Frontal cortex (tissue), 4 donors: ENCODE measurements around the gene PSMD8. TPM values are rescaled to one million over a fixed set of nuclear protein-coding genes. Genes with fewer than 3 reads are reported as not detected.
"Not testable (repeated sequence)": the region's sequence is repeated elsewhere in the genome, so short reads cannot be mapped to it uniquely, and the experiment has no call there.

Experiments used
- DNase-seq, 2 donors: peaks; one replicate each; pipeline ENCODE4 v3.0.0; 2012; ENCODE audit warnings: low spot score in 2 of 2
- FAIRE-seq: peaks from 2 replicates; lab custom pipeline; 2012; peaks lifted over from hg19 to GRCh38; lab: Jason Lieb, UNC
- total RNA-seq: library from RNA; depleted of rRNA; stranded (reverse); fragments of >200 nt; gene quantifications from one replicate; pipeline ENCODE4 v1.2.3, GENCODE V29; 2014
- donor health status: control.
- donor health status: control.
- donor health status: control.

The PSMD8 gene
- total RNA-seq, 1 donor from 2014 or later, result 107 TPM

GRCh38 chr19:38427035-38427677 lies 52.8 kb downstream of the PSMD8 start:
- not testable (repeated sequence) for FAIRE-seq, DNase-seq

DNA sequence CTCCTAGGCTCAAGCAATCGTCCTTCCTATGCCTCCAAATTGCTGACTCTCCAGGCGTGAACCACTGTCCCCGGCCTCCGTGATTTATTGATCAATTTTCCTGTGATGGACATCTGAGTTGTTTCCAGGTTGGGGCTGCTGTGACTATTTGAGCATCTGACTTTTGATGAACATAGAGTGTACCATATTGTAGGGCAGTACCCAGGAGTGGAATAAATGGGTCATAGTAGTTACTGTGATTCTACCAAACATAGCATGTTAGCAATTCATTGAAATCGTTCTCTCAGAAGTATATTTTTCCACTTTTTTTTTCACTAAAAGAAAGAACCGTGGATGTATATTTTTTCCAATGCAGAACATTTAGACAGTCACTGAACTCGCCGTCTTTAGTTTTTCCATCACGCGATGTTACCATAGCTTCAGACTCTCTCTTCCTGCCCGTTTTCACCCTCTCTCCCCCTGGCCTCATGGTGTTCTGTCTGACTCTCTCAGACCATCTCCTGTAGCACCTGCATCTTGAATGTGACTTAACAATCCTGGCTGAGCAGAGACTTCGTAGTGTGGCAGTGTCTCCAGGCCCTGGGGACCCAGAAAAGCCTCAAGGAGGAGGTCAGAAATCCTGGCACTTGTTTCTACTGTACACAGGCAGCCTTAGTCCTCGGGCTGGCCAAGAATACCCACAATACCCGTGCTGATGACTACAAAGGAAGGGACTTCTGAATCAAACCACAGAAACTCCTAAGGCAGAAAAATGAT lies 54.9 kb downstream of the PSMD8 start:
- DNase-seq (no peak), FAIRE-seq (no peak)

DNA sequence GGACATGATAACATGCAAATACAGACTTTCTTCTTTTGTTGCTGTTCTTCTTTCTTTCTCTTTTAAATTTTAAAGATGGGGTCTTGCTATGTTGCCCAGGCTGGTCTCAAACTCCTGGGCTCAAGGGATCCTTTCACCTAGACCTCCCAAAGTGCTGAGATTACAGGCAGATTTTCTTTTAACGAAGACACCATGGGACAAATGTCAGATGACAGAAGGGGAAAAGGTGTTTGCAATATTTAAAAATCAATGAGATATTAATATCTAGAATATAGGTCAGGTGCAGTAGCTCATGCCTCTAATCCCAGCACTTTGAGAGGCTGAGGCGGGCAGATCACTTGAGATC lies 55.4 kb downstream of the PSMD8 start:
- FAIRE-seq (no peak), DNase-seq (no peak)

GRCh38 chr19:38430931-38431330 lies 56.6 kb downstream of the PSMD8 start:
- no peak for FAIRE-seq
- no peak for DNase-seq

GRCh38 chr19:38433268-38433733 lies 58.9 kb downstream of the PSMD8 start, which contains the start of gene RYR1:
RYR1 (plus strand) TSS chr19:38433691; CDS start chr19:38433830, 139 bp downstream.
- DNase-seq (peak in 1 of 2 donors; percentile 74), FAIRE-seq (no peak)

Other genes starting within 250 kb of the PSMD8 start
- 39.9 TPM for gene DPF1, start 150.3 kb upstream of the PSMD8 start, total RNA-seq
- not detected for gene PPP1R14A, start 118.2 kb upstream of the PSMD8 start, total RNA-seq
- 104 TPM for gene SPINT2, start 110.0 kb upstream of the PSMD8 start, total RNA-seq
- gene C19orf33, start 70.3 kb upstream of the PSMD8 start, total RNA-seq, result 0.82 TPM
- 32.6 TPM for gene YIF1B, start 58.6 kb upstream of the PSMD8 start, total RNA-seq
- gene KCNK6, start 54.7 kb upstream of the PSMD8 start, total RNA-seq, result 0.41 TPM
- 4.9 TPM for gene CATSPERG, start 38.7 kb upstream of the PSMD8 start, total RNA-seq
- gene GGN, start 13.5 kb downstream of the PSMD8 start, total RNA-seq, result 0.82 TPM
- gene SPRED3, start 14.1 kb downstream of the PSMD8 start, total RNA-seq, result 1.6 TPM
- gene FAM98C, start 28.5 kb downstream of the PSMD8 start, total RNA-seq, result 14.3 TPM
- under 0.01 TPM for gene RASGRP4, start 51.6 kb downstream of the PSMD8 start, total RNA-seq
- 4.5 TPM for gene RYR1, start 59.1 kb downstream of the PSMD8 start, total RNA-seq
- gene MAP4K1, start 243.4 kb downstream of the PSMD8 start, total RNA-seq, result 1.2 TPM
- gene EIF3K, start 244.6 kb downstream of the PSMD8 start, total RNA-seq, result 120 TPM